22Rv1 (cell line): ENCODE results near the gene PARN.

Experiments used
- CTCF ChIP-seq: fragments of 450-650 bp; IDR thresholded peaks from 2 replicates; pipeline ENCODE4 v1.5.1; 2017; ENCODE audit warnings: mild to moderate bottlenecking
- ZFX ChIP-seq: fragments of 450-650 bp; IDR thresholded peaks from 2 replicates; pipeline ENCODE4 v1.6.1; 2017; ENCODE audit warnings: antibody characterized with exemption, borderline replicate concordance

GRCh38 chr16:14436401-14436955 is 193.6 kb downstream of the PARN start:
- TF ChIP-seq ZFX (no peak), CTCF (no peak)
